COLO829 (cell line): ENCODE results near the gene FBLN7.

ENCODE experiments used
- DNase-seq: peaks from one replicate; pipeline ENCODE4 v3.0.0; 2012; ENCODE audit warnings: low spot score

FBLN7 gene

GRCh38 chr2:112140899-112141625 is 2.9 kb downstream of the FBLN7 start:
- DNase-seq, result no peak

GRCh38 chr2:112141626-112142007 is 3.4 kb downstream of the FBLN7 start:
- no peak for DNase-seq

GRCh38 chr2:112142525-112143078 is 4.4 kb downstream of the FBLN7 start:
- no peak for DNase-seq

- DNase-seq, result no peak
Measured at GRCh38 chr2:112143150-112143549, 5.0 kb downstream of the FBLN7 start.

GRCh38 chr2:112144966-112145365 is 6.8 kb downstream of the FBLN7 start:
- no peak for DNase-seq

- DNase-seq, result no peak
Measured at GRCh38 chr2:112147382-112148168, 9.4 kb downstream of the FBLN7 start.

- no peak for DNase-seq
Measured at GRCh38 chr2:112148477-112148876, 10.3 kb downstream of the FBLN7 start.

GRCh38 chr2:112149194-112149593 is 11.0 kb downstream of the FBLN7 start:
- DNase-seq, result no peak

GRCh38 chr2:112149866-112150435 is 11.8 kb downstream of the FBLN7 start:
- DNase-seq, result no peak

GRCh38 chr2:112150447-112150846 is 12.3 kb downstream of the FBLN7 start:
- DNase-seq, result no peak

- no peak for DNase-seq
Measured at GRCh38 chr2:112150851-112151250, 12.7 kb downstream of the FBLN7 start.

GRCh38 chr2:112151271-112151670 is 13.1 kb downstream of the FBLN7 start:
- no peak for DNase-seq

GRCh38 chr2:112151701-112152440 is 13.7 kb downstream of the FBLN7 start:
- DNase-seq, result no peak

GRCh38 chr2:112152476-112153178 is 14.4 kb downstream of the FBLN7 start:
- DNase-seq, result no peak

- no peak for DNase-seq
Measured at GRCh38 chr2:112153179-112153490, 14.9 kb downstream of the FBLN7 start.

- DNase-seq, result no peak
Measured at GRCh38 chr2:112153501-112153900, 15.3 kb downstream of the FBLN7 start.

GRCh38 chr2:112154246-112155117 is 16.3 kb downstream of the FBLN7 start:
- no peak for DNase-seq

GRCh38 chr2:112155331-112156151 is 17.4 kb downstream of the FBLN7 start:
- no peak for DNase-seq

- peak; percentile 84 for DNase-seq
Measured at GRCh38 chr2:112156152-112156986, 18.2 kb downstream of the FBLN7 start.
